Suprapubic skin (tissue), 4 donors: Measurements from ENCODE around the gene PFKP. TPM values are rescaled to one million over a fixed set of nuclear protein-coding genes. Genes with fewer than 3 reads are reported as not detected.

Experiments
- DNase-seq, 2 donors: peaks; one replicate each; pipeline ENCODE4 v3.0.0-alpha.2; 2019; ENCODE audit warnings: low spot score in 2 of 2
- H3K27ac ChIP-seq: fragments of 200-600 bp; sonication (generic); one replicate; pipeline ENCODE4 v1.5.1; 2019
- H3K27me3 ChIP-seq: fragments of 200-600 bp; sonication (generic); one replicate; pipeline ENCODE4 v1.5.1; 2019
- H3K36me3 ChIP-seq: fragments of 200-600 bp; sonication (generic); one replicate; pipeline ENCODE4 v1.5.1; 2019
- H3K4me1 ChIP-seq: fragments of 200-600 bp; sonication (generic); one replicate; pipeline ENCODE4 v1.5.1; 2019
- H3K4me3 ChIP-seq: fragments of 200-600 bp; sonication (generic); one replicate; pipeline ENCODE4 v1.5.1; 2019; ENCODE audit warnings: mild to moderate bottlenecking
- H3K9me3 ChIP-seq: fragments of 200-600 bp; sonication (generic); one replicate; pipeline ENCODE4 v1.5.1; 2019
- EP300 ChIP-seq: sonication (generic); formaldehyde crosslinking; IDR thresholded peaks from one replicate; pipeline ENCODE4 v1.6.1; 2017; ENCODE audit warnings: antibody characterized with exemption
- POLR2A ChIP-seq, 2 donors: fragments of 450-650 bp; IDR thresholded peaks; one replicate each; pipeline ENCODE4 v1.6.1; 2017; ENCODE audit warnings: antibody characterized with exemption in 2 of 2, mild to moderate bottlenecking in 2 of 2, moderate library complexity in 2 of 2
- POLR2AphosphoS5 ChIP-seq, 3 donors: sonication (generic); formaldehyde crosslinking; IDR thresholded peaks; one replicate each; pipeline ENCODE4 v1.6.1; 2017; ENCODE audit warnings: antibody characterized with exemption in 3 of 3
- WGBS: methylation state at CpG from one replicate; pipeline ENCODE4 v1.1.5; 2018; 5-methylcytosine and 5-hydroxymethylcytosine counted together
- total RNA-seq, 4 donors: library from RNA; depleted of rRNA; stranded (reverse); fragments of >200 nt; gene quantifications; one replicate each; pipeline ENCODE4 v1.1.0, GENCODE V29; 2016
- TF ChIP-seq, protein P1 (sequence below), 2 donors: fragments of 200-600 bp in 1 of 2; fragments of 450-650 bp in 1 of 2; sonication (generic) in 1 of 2; IDR thresholded peaks; one replicate each; pipeline ENCODE4 v1.5.1; 2016 to 2019; ENCODE audit warnings: antibody characterized with exemption in 2 of 2, mild to moderate bottlenecking in 1 of 2, moderate library complexity in 1 of 2

Gene PFKP
- total RNA-seq, 4 donors from 2014 or later = 36.7 to 58.9 (median 44.7) TPM

DNA sequence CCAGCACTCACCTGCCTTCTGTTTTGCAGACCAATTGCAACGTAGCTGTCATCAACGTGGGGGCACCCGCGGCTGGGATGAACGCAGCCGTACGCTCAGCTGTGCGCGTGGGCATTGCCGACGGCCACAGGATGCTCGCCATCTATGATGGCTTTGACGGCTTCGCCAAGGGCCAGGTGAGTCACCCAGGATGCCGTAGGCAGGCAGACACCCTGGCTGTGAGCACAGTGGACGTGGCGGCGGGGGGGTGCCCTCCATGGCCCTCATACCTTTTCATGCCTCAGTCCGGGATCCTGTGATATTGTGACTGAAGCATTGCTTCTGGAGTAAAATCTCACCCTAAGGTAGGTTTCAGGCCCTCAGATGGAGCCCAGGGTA, 46.0 kb downstream of the PFKP start:
- no peaks in the 10 kb centered on the region for H3K9me3 ChIP-seq

DNA sequence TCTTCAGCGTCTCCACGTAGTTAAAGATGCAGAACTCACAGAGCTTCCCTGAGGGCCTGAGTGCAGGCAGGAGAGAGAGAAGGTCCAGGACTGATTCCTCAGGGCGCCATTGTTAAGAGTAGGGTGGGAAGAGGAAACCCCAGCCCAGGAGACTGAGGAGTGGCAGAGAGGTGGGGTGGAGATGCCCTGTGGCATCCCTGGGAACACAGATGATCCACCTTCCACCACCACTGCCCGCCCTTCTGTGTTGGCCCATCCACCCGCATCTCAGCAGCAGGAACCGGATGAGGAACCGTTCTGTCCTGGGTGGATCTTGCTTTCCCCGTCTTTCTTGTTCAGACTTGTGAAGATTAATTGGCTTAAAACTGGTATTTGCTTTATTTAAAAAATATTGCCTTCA, 48.3 kb downstream of the PFKP start:
- Histone ChIP-seq H3K9me3 (no peaks in the 10 kb centered on the region), H3K27me3 (no peaks in the 10 kb centered on the region), H3K36me3 (peaks cover 62% of the 10 kb centered on the region), H3K4me1 (peaks cover 3% of the 10 kb centered on the region), H3K27ac (no peak overlapping the region), H3K4me3 (no peak overlapping the region)
- WGBS = 48% methylated on average over 7 of the region's 8 CpGs
- no peak for DNase-seq
- TF ChIP-seq POLR2AphosphoS5 (IDR thresholded peaks at IDR 0.05) = no peak
- no peak for TF ChIP-seq POLR2A (IDR thresholded peaks at IDR 0.05)
- TF ChIP-seq EP300 = no peak
- TF ChIP-seq, protein P1, sequence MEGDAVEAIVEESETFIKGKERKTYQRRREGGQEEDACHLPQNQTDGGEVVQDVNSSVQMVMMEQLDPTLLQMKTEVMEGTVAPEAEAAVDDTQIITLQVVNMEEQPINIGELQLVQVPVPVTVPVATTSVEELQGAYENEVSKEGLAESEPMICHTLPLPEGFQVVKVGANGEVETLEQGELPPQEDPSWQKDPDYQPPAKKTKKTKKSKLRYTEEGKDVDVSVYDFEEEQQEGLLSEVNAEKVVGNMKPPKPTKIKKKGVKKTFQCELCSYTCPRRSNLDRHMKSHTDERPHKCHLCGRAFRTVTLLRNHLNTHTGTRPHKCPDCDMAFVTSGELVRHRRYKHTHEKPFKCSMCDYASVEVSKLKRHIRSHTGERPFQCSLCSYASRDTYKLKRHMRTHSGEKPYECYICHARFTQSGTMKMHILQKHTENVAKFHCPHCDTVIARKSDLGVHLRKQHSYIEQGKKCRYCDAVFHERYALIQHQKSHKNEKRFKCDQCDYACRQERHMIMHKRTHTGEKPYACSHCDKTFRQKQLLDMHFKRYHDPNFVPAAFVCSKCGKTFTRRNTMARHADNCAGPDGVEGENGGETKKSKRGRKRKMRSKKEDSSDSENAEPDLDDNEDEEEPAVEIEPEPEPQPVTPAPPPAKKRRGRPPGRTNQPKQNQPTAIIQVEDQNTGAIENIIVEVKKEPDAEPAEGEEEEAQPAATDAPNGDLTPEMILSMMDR (IDR thresholded peaks at IDR 0.05) = no peak

More for the DNA sequence above, 46.0 kb downstream of the PFKP start:
- WGBS = 100% methylated on average over 1 of the region's 19 CpGs
- TF ChIP-seq, protein P1 (IDR thresholded peaks at IDR 0.05) = no peak
- TF ChIP-seq POLR2A (IDR thresholded peaks at IDR 0.05) (no peak), EP300 (no peak), POLR2AphosphoS5 (IDR thresholded peaks at IDR 0.05) (no peak)
- Histone ChIP-seq H3K27ac (no peak overlapping the region), H3K4me1 (peaks cover 7% of the 10 kb centered on the region), H3K36me3 (peaks cover 67% of the 10 kb centered on the region), H3K27me3 (no peaks in the 10 kb centered on the region), H3K4me3 (no peak overlapping the region)
- no peak for DNase-seq

DNA sequence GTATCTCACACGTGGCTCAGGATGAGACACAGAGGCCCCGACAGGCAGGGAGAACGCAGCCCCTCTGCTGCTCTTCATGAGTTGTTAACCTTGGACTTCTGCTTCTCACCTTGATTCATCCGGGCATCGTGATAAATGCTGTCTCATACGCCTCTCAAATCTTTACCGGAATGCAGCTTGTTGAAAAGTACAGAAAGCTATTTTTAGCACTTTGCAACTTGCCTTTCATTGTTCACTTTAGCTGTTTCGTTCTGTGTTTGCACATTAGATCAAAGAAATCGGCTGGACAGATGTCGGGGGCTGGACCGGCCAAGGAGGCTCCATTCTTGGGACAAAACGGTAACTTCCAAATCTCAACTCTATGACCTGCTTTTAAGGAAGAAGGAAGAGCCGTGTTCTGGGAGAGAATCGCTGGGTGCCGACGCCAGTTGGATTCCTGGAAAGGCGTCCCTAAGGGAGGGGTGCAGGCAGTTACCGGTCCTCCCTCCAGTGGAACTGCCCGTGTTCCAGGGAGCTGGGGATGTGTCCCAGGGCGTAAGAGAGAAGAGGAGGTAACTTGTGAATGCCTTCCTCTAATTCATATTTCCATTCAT, 49.3 kb downstream of the PFKP start:
- WGBS = 68% methylated on average over 20 of the region's 20 CpGs
- H3K36me3 ChIP-seq = peaks cover 62% of the 10 kb centered on the region
- DNase-seq = no peak
- H3K4me1 ChIP-seq = peaks cover 3% of the 10 kb centered on the region
- H3K4me3 ChIP-seq = no peak overlapping the region
- no peak overlapping the region for H3K27ac ChIP-seq
- no peaks in the 10 kb centered on the region for H3K27me3 ChIP-seq
- H3K9me3 ChIP-seq = no peaks in the 10 kb centered on the region
- TF ChIP-seq POLR2A (IDR thresholded peaks at IDR 0.05) (no peak), POLR2AphosphoS5 (IDR thresholded peaks at IDR 0.05) (no peak), EP300 (no peak)
- TF ChIP-seq, protein P1 (IDR thresholded peaks at IDR 0.05) = no peak

DNA sequence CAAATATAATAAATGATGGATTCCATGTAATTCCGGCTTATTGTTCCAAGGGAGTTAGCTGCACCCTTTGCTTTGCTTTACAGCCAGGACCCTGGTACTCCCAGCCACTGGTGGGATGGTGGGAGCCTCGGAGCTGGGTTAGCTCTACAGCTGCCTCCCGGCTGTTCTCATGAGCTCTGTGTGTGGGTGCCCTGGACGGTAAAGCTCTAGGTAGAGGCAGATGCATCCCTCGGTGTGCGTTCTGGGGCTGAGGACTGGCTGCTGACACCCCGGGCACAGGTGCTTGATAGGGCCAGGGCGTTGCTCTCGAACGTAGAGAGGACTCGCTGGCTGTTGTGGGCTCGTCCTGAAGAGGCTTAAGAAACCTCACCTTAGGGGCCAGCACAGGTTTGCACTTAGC, 50.1 kb downstream of the PFKP start:
- 95% methylated on average over 12 of the region's 12 CpGs for WGBS
- peaks cover 3% of the 10 kb centered on the region for H3K4me1 ChIP-seq
- H3K27me3 ChIP-seq = no peaks in the 10 kb centered on the region
- H3K9me3 ChIP-seq = no peaks in the 10 kb centered on the region
- peaks cover 56% of the 10 kb centered on the region for H3K36me3 ChIP-seq
- H3K4me3 ChIP-seq = no peak overlapping the region
- no peak for DNase-seq
- TF ChIP-seq POLR2AphosphoS5 (IDR thresholded peaks at IDR 0.05) (no peak), EP300 (no peak), POLR2A (IDR thresholded peaks at IDR 0.05) (no peak)
- TF ChIP-seq, protein P1 (IDR thresholded peaks at IDR 0.05) = no peak
- H3K27ac ChIP-seq = no peak overlapping the region

DNA sequence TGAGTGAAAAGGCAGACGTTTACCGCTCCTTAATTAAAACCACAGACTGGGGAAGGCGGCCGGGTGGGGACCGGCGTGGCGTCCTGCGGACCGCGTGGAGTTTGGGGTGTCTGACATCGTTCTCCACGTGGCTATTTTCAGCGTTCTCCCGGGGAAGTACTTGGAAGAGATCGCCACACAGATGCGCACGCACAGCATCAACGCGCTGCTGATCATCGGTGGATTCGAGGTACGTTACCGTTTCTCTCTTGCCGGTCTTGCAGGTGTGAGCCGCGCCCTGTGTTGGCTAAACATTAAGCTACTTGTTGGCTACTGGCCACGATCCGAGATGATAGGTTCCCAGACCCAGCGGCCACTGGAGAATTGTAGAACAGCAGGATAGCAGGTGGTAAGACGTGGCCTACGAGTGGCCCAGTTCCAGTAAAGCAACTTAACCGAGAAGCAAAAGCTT, 51.3 kb downstream of the PFKP start:
- no peaks in the 10 kb centered on the region for H3K27me3 ChIP-seq
- H3K36me3 ChIP-seq = peaks cover 51% of the 10 kb centered on the region
- H3K9me3 ChIP-seq = no peaks in the 10 kb centered on the region
- DNase-seq = no peak
- peaks cover 3% of the 10 kb centered on the region for H3K4me1 ChIP-seq
- TF ChIP-seq EP300 (no peak), POLR2AphosphoS5 (IDR thresholded peaks at IDR 0.05) (no peak), POLR2A (IDR thresholded peaks at IDR 0.05) (no peak)
- TF ChIP-seq, protein P1 (IDR thresholded peaks at IDR 0.05) = no peak
- WGBS = 92% methylated on average over 32 of the region's 32 CpGs
- H3K4me3 ChIP-seq = no peak overlapping the region
- no peak overlapping the region for H3K27ac ChIP-seq
